ENCODE measurements around the gene CAPN14.
A peak's percentile ranks its signal among the peaks of the same experiment; 100 is the strongest.

Gene CAPN14

GRCh38 chr2:31137211-31138036 is 79.9 kb downstream of the CAPN14 start:
- DNase-seq, result peak in 2 of 3 experiments; percentile 68 to 75

GRCh38 chr2:31136732-31137131 is 80.6 kb downstream of the CAPN14 start:
- no peak for DNase-seq

- no peak for DNase-seq
Measured at GRCh38 chr2:31136000-31136399, 81.3 kb downstream of the CAPN14 start.

- no peak for DNase-seq
Measured at GRCh38 chr2:31134480-31134879, 82.8 kb downstream of the CAPN14 start.

GRCh38 chr2:31132786-31133185 is 84.5 kb downstream of the CAPN14 start:
- DNase-seq, result no peak

GRCh38 chr2:31131871-31132270 is 85.4 kb downstream of the CAPN14 start:
- DNase-seq, result no peak

GRCh38 chr2:31129375-31130171 is 87.7 kb downstream of the CAPN14 start:
- DNase-seq, result peak; percentile 59 to 87 (median 87)

GRCh38 chr2:31127931-31128330 is 89.4 kb downstream of the CAPN14 start:
- DNase-seq, result no peak

- DNase-seq, result no peak
Measured at GRCh38 chr2:31125918-31126695, 91.2 kb downstream of the CAPN14 start.

GRCh38 chr2:31124904-31125303 is 92.4 kb downstream of the CAPN14 start:
- no peak for DNase-seq

All from NCI-H1417 (cell line).